Heart left ventricle (tissue), 16 donors: ENCODE data around the gene LRPPRC. TPM values are rescaled to one million over a fixed set of nuclear protein-coding genes. Genes with fewer than 3 reads are reported as not detected.

Source experiments
- ATAC-seq, 4 donors: fragments of 200-7000 bp; cut with Tn5 transposase; one replicate each; pipeline ENCODE4 v1.9.1; 2020 to 2022; ENCODE audit warnings: moderate library complexity in 4 of 4, mild to moderate bottlenecking in 3 of 4, moderate number of reproducible peaks in 1 of 4
- DNase-seq, 5 donors: peaks; one replicate each; pipeline ENCODE4 v3.0.0-alpha.2; 2020
- H3K27ac ChIP-seq, 12 donors: fragments of 200-600 bp; sonication (generic) in 4 of 12; one replicate each; pipeline versions ENCODE4 v1.5.0 to v1.8.0; 2016 to 2022; ENCODE audit warnings: mild to moderate bottlenecking in 2 of 12
- H3K27me3 ChIP-seq, 9 donors: fragments of 200-600 bp; sonication (generic) in 2 of 9; one replicate each; pipeline versions ENCODE4 v1.5.1 to v1.8.0; 2016 to 2022; ENCODE audit warnings: mild to moderate bottlenecking in 3 of 9
- H3K36me3 ChIP-seq, 9 donors: fragments of 200-600 bp; sonication (generic) in 2 of 9; one replicate each; pipeline versions ENCODE4 v1.5.0 to v1.8.0; 2018 to 2022; ENCODE audit warnings: mild to moderate bottlenecking in 2 of 9
- H3K4me1 ChIP-seq, 12 donors: fragments of 200-600 bp; sonication (generic) in 4 of 12; one replicate each; pipeline versions ENCODE4 v1.5.0 to v1.8.0; 2016 to 2022; ENCODE audit warnings: mild to moderate bottlenecking in 3 of 12
- H3K4me3 ChIP-seq, 12 donors: fragments of 200-600 bp; sonication (generic) in 4 of 12; one replicate each; pipeline versions ENCODE4 v1.5.0 to v1.8.0; 2017 to 2022; ENCODE audit warnings: mild to moderate bottlenecking in 9 of 12, moderate library complexity in 4 of 12
- H3K9me3 ChIP-seq, 12 donors: fragments of 200-600 bp; sonication (generic) in 4 of 12; one replicate each; pipeline versions ENCODE4 v1.5.0 to v1.8.0; 2016 to 2022; ENCODE audit warnings: mild to moderate bottlenecking in 1 of 12
- POLR2A ChIP-seq, 2 donors: fragments of 450-650 bp; IDR thresholded peaks; one replicate each; pipeline ENCODE4 v1.6.1; 2017; ENCODE audit warnings: antibody characterized with exemption in 2 of 2, mild to moderate bottlenecking in 2 of 2, moderate library complexity in 2 of 2
- WGBS, 4 donors: extraction: QIAGEN DNeasy Blood & Tissue Kit in 2 of 4; methylation state at CpG; one replicate each; pipeline versions ENCODE4 v1.1.5 to v1.1.7; 2013 to 2018; 5-methylcytosine and 5-hydroxymethylcytosine counted together
- intact Hi-C, 10 donors: fragments of 100-400 bp; cut with DNase I; formaldehyde crosslinking; loops; one replicate each; pipeline versions ENCODE4 v1.11.1 to v1.14.2; 2022
- polyA plus RNA-seq, 2 donors: library from polyadenylated mRNA; stranded (reverse); fragments of 200-250 nt; gene quantifications; one replicate each; pipeline ENCODE4 v1.2.3, GENCODE V29; 2013
- total RNA-seq, 9 donors: library from RNA; depleted of rRNA in 2 of 9; stranded (reverse); fragments of >200 nt in 2 of 9; fragmentation: NEBNext Ultra II Directional in 3 of 9; extraction: Animal tissue kit (Norgen Biotek cat#: 25700) in 3 of 9; gene quantifications; one replicate each; pipeline versions ENCODE4 v1.1.0 to v1.2.4, GENCODE V29; 2016 to 2023
- TF ChIP-seq, protein P1 (sequence below), 12 donors: fragments of 200-600 bp; sonication (generic) in 4 of 12; IDR thresholded peaks; one replicate each; pipeline versions ENCODE4 v1.5.0 to v1.8.0; 2018 to 2022; ENCODE audit warnings: antibody characterized with exemption in 12 of 12, mild to moderate bottlenecking in 5 of 12
- donor health status: ischemic (EF 13 %, LVEDD 7.1; RV severe dilation, severe dysfunction).
- donor health status: healthy with polysubstance abuse.
- donor health status: DM: no; HTN: yes; CAD: no.
- donor health status: DM: no; HTN: no; CAD: no.
- donor health status: ischemic (EF 25% LVEDD 6.9; RV normal size, moderate dysfunction).
- donor health status: ischemic (EF 25% LVEDD 5.7; RV mildly dilated, moderate dysfunction).
- donor health status: healthy.
- donor health status: DM: yes; HTN: yes; CAD: no.
- donor health status: ischemic (EF 35%, LVEDD 5.7; RV mildly dilated, moderate dysfunction).
- donor health status: nonischemic (EF 11% LVEDD 7.7; RV severe dilation, severe dysfunction).
- donor health status: DM: yes; HTN: yes; CAD: no.
- donor health status: PGD.
- donor health status: ischemic (EF 29% LVEDD 5.4; RV normal size, mild dysfunction).
- donor health status: nonischemic (EF 23%, LVEDD 6.1; RV moderate dilation, normal function).

LRPPRC gene
- total and polyA plus RNA-seq, 11 donors = 23.2 to 117 (median 88.0) TPM

DNA sequence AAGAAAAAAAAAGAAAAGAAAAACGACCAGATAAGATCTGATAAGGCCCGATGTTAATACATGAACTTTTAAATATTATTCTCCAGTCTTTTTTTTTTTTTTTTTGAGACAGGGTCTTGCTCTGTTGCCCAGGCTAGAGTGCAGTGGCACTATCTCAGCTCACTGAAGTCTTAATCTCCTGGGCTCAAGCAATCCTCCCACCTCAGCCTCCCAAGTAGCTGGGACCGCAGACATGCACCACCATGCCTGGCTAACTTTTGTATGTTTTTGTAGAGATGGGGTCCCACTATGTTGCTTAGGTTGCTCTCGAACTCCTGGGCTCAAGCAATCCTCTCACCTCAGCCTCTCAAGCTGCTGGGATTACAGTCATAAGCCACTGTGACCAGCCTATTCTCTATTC is 158.8 kb downstream of the LRPPRC start:
- no peak overlapping the region for H3K27ac ChIP-seq
- no peaks in the 10 kb centered on the region for H3K36me3 ChIP-seq
- no peak overlapping the region for H3K4me3 ChIP-seq
- whole genome bisulfite sequencing, 4 donors = 72 to 81% (median 79%) methylated on average over 4 of the region's 4 CpGs
- no peak for DNase-seq
- H3K4me1 ChIP-seq = peaks cover 0 to under 1% (median 0%) of the 10 kb centered on the region in 12 donors
- ATAC-seq = no peak
- TF ChIP-seq, protein P1, sequence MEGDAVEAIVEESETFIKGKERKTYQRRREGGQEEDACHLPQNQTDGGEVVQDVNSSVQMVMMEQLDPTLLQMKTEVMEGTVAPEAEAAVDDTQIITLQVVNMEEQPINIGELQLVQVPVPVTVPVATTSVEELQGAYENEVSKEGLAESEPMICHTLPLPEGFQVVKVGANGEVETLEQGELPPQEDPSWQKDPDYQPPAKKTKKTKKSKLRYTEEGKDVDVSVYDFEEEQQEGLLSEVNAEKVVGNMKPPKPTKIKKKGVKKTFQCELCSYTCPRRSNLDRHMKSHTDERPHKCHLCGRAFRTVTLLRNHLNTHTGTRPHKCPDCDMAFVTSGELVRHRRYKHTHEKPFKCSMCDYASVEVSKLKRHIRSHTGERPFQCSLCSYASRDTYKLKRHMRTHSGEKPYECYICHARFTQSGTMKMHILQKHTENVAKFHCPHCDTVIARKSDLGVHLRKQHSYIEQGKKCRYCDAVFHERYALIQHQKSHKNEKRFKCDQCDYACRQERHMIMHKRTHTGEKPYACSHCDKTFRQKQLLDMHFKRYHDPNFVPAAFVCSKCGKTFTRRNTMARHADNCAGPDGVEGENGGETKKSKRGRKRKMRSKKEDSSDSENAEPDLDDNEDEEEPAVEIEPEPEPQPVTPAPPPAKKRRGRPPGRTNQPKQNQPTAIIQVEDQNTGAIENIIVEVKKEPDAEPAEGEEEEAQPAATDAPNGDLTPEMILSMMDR (IDR thresholded peaks at IDR 0.05) = no peak
- no peak for TF ChIP-seq POLR2A (IDR thresholded peaks at IDR 0.05)
- no peaks in the 10 kb centered on the region for H3K9me3 ChIP-seq
- H3K27me3 ChIP-seq = peaks cover 0 to 16% (median 2%) of the 10 kb centered on the region in 9 donors
- intact Hi-C loops = no loop called here

Other genes with a start within 250 kb of the LRPPRC start
- 10 to 100 TPM in 4 of 9 donors, 1 to 10 TPM in 5; 4.8 to 17.8 (median 9.6) TPM for gene DYNC2LI1, start 221.9 kb downstream of the LRPPRC start, total RNA-seq
- gene DYNC2LI1, start 221.9 kb downstream of the LRPPRC start, polyA plus RNA-seq = 10 to 100 TPM in 1 of 2 donors, 1 to 10 TPM in 1; 7.6 to 10.3 TPM
- not detected for gene ABCG5, start 157.2 kb downstream of the LRPPRC start, total RNA-seq
- gene ABCG5, start 157.2 kb downstream of the LRPPRC start, polyA plus RNA-seq = not detected
- under 1 TPM in 1 of 9 donors, not detected in 8; 0.07 TPM for gene ABCG8, start 157.0 kb downstream of the LRPPRC start, total RNA-seq
- not detected for gene ABCG8, start 157.0 kb downstream of the LRPPRC start, polyA plus RNA-seq
- gene PPM1B, start 172.9 kb upstream of the LRPPRC start, total RNA-seq = 10 to 100 TPM; 25.7 to 65.9 (median 54.1) TPM
- 10 to 100 TPM; 22.6 to 46.2 TPM for gene PPM1B, start 172.9 kb upstream of the LRPPRC start, polyA plus RNA-seq